ENCODE measurements around the gene MEFV. TPM values are rescaled to one million over a fixed set of nuclear protein-coding genes. Genes with fewer than 3 reads are reported as not detected.
A peak's percentile ranks its signal among the peaks of the same experiment; 100 is the strongest.

MEFV gene
- total and polyA plus RNA-seq, 2 of the 13 experiments (the other 11 are each of a cell fraction or from before 2014, with no cell fraction given) = 0.22 TPM; not detected in 1

GRCh38 chr16:3266873-3267537, 10.6 kb upstream of the MEFV start (continued):
- 0 out of 2 replicates have a peak, but pooled peaks have one; percentile 16 for TF ChIP-seq PATZ1 (CRISPR knock-in tag; IDR thresholded peaks at IDR 0.05)
- TF ChIP-seq ZNF878 (CRISPR knock-in tag; IDR thresholded peaks at IDR 0.05) = no peak
- no peak for TF ChIP-seq CHD2 (IDR thresholded peaks at IDR 0.05; ENCODE audit: low read depth, low read length)
- TF ChIP-seq CHCHD3 (CRISPR knock-in tag; IDR thresholded peaks at IDR 0.05) = no peak
- no peak for TF ChIP-seq ZNF432 (CRISPR knock-in tag; IDR thresholded peaks at IDR 0.05; ENCODE audit: borderline replicate concordance)
- TF ChIP-seq ZNF12 (CRISPR knock-in tag; IDR thresholded peaks at IDR 0.05) = peak; percentile 12; the same call in 1 of the 2 replicates
- no peak for TF ChIP-seq SNAPC2 (CRISPR knock-in tag; IDR thresholded peaks at IDR 0.05)
- no peak for TF ChIP-seq ZBTB7A (CRISPR knock-in tag; IDR thresholded peaks at IDR 0.05)
- peak; percentile 67 for TF ChIP-seq STAG1 (CRISPR knock-in tag; IDR thresholded peaks at IDR 0.05)
- TF ChIP-seq ZFP37 (CRISPR knock-in tag; IDR thresholded peaks at IDR 0.05; ENCODE audit: borderline replicate concordance) = no peak
- no peak for TF ChIP-seq ZNF543 (CRISPR knock-in tag; IDR thresholded peaks at IDR 0.05)
- no peak for TF ChIP-seq CENPT (CRISPR knock-in tag; IDR thresholded peaks at IDR 0.05; ENCODE audit: low read depth)
- no peak for TF ChIP-seq ATF4 (CRISPR knock-in tag; IDR thresholded peaks at IDR 0.05)
- no peak for TF ChIP-seq E2F1 (CRISPR knock-in tag; IDR thresholded peaks at IDR 0.05)
- TF ChIP-seq ZNF616 (CRISPR knock-in tag; IDR thresholded peaks at IDR 0.05; ENCODE audit: low read depth) = no peak
- no peak for TF ChIP-seq ZNF337 (CRISPR knock-in tag; IDR thresholded peaks at IDR 0.05; ENCODE audit: borderline replicate concordance, low read depth)
- TF ChIP-seq DMTF1 (CRISPR knock-in tag; IDR thresholded peaks at IDR 0.05) = no peak
